Measurements from ENCODE around the gene DXO. TPM values are rescaled to one million over a fixed set of nuclear protein-coding genes. Genes with fewer than 3 reads are reported as not detected.

DXO gene
- total and polyA plus RNA-seq, 2 of the 13 experiments (the other 11 are each of a cell fraction or from before 2014, with no cell fraction given): 18.6 to 26.2 TPM

DNA sequence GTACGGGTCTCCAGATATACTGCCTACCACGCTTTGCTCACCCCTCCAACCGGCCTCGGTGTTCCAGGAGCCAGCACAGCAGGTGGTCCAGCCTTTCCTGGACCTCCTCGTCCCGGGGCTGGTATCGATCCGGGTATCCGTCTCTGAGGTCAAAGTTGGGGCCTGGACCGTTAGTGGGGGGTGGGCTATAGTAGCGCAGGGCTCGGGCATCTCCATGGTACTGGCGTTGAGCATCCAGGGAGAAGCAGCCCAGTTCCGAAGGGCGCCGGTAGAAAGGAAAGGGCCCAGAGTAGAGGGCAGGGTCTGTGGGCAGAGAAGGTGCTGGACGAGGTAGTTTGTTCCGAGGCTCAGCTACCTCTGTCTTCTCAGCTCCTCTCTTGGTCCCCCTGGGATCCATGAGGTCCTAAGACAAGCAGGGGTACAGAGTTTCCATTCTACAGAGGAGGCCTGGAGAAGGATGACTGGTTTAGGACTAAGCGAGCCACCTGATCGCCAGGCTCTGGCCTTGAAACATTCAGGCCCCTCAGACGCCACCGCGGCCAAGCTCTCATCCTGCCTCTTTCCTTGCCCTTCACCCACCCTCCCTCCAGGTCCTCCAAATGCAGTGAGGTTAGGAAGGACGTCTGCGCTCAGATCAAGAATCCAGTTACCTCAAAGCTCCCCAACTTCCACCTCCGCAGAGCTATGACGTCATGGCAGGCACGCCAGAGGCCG, 502 bp downstream of the DXO start (continued):
- TF ChIP-seq, protein P1, sequence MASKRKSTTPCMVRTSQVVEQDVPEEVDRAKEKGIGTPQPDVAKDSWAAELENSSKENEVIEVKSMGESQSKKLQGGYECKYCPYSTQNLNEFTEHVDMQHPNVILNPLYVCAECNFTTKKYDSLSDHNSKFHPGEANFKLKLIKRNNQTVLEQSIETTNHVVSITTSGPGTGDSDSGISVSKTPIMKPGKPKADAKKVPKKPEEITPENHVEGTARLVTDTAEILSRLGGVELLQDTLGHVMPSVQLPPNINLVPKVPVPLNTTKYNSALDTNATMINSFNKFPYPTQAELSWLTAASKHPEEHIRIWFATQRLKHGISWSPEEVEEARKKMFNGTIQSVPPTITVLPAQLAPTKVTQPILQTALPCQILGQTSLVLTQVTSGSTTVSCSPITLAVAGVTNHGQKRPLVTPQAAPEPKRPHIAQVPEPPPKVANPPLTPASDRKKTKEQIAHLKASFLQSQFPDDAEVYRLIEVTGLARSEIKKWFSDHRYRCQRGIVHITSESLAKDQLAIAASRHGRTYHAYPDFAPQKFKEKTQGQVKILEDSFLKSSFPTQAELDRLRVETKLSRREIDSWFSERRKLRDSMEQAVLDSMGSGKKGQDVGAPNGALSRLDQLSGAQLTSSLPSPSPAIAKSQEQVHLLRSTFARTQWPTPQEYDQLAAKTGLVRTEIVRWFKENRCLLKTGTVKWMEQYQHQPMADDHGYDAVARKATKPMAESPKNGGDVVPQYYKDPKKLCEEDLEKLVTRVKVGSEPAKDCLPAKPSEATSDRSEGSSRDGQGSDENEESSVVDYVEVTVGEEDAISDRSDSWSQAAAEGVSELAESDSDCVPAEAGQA (IDR thresholded peaks at IDR 0.05; ENCODE audit: low read depth): no peak
- TF ChIP-seq, protein P1 (CRISPR knock-in tag; IDR thresholded peaks at IDR 0.05; ENCODE audit: borderline replicate concordance): 0 out of 2 replicates have a peak, but pooled peaks have one; percentile 28
- TF ChIP-seq ZNF292 (CRISPR knock-in tag; IDR thresholded peaks at IDR 0.05; ENCODE audit: borderline replicate concordance, low read depth) (no peak), ZNF747 (CRISPR knock-in tag; IDR thresholded peaks at IDR 0.05; ENCODE audit: borderline replicate concordance) (0 out of 2 replicates have a peak, but pooled peaks have one; percentile 43), ZNF205 (CRISPR knock-in tag; IDR thresholded peaks at IDR 0.05) (no peak), GPN1 (CRISPR knock-in tag; IDR thresholded peaks at IDR 0.05; ENCODE audit: borderline replicate concordance) (no peak), ZNF660 (CRISPR knock-in tag; IDR thresholded peaks at IDR 0.05; ENCODE audit: borderline replicate concordance, low read depth) (no peak), NRL (CRISPR knock-in tag; IDR thresholded peaks at IDR 0.05; ENCODE audit: borderline replicate concordance) (peak; percentile 43; the same call in 1 of the 2 replicates), ZSCAN31 (CRISPR knock-in tag; IDR thresholded peaks at IDR 0.05; ENCODE audit: low read depth) (peak; percentile 61; the same call in 1 of the 2 replicates), ATRX (CRISPR knock-in tag; IDR thresholded peaks at IDR 0.05; ENCODE audit: borderline replicate concordance) (no peak; the same call in 1 of the 2 replicates), NFE2L1 (CRISPR knock-in tag; IDR thresholded peaks at IDR 0.05; ENCODE audit: borderline replicate concordance) (no peak), ARID2 (CRISPR knock-in tag; IDR thresholded peaks at IDR 0.05; ENCODE audit: borderline replicate concordance) (no peak), ZNF143 (CRISPR knock-in tag; IDR thresholded peaks at IDR 0.05) (no peak; the same call in 1 of the 2 replicates)
- TF ChIP-seq, protein P2, sequence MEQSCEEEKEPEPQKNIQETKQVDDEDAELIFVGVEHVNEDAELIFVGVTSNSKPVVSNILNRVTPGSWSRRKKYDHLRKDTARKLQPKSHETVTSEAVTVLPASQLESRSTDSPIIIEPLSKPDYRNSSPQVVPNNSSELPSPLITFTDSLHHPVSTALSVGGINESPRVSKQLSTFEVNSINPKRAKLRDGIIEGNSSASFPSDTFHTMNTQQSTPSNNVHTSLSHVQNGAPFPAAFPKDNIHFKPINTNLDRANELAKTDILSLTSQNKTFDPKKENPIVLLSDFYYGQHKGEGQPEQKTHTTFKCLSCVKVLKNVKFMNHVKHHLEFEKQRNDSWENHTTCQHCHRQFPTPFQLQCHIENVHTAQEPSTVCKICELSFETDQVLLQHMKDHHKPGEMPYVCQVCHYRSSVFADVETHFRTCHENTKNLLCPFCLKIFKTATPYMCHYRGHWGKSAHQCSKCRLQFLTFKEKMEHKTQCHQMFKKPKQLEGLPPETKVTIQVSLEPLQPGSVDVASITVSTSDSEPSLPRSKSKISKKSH (CRISPR knock-in tag; IDR thresholded peaks at IDR 0.05; ENCODE audit: borderline replicate concordance): 0 out of 2 replicates have a peak, but pooled peaks have one; percentile 1
- TF ChIP-seq, protein P3, sequence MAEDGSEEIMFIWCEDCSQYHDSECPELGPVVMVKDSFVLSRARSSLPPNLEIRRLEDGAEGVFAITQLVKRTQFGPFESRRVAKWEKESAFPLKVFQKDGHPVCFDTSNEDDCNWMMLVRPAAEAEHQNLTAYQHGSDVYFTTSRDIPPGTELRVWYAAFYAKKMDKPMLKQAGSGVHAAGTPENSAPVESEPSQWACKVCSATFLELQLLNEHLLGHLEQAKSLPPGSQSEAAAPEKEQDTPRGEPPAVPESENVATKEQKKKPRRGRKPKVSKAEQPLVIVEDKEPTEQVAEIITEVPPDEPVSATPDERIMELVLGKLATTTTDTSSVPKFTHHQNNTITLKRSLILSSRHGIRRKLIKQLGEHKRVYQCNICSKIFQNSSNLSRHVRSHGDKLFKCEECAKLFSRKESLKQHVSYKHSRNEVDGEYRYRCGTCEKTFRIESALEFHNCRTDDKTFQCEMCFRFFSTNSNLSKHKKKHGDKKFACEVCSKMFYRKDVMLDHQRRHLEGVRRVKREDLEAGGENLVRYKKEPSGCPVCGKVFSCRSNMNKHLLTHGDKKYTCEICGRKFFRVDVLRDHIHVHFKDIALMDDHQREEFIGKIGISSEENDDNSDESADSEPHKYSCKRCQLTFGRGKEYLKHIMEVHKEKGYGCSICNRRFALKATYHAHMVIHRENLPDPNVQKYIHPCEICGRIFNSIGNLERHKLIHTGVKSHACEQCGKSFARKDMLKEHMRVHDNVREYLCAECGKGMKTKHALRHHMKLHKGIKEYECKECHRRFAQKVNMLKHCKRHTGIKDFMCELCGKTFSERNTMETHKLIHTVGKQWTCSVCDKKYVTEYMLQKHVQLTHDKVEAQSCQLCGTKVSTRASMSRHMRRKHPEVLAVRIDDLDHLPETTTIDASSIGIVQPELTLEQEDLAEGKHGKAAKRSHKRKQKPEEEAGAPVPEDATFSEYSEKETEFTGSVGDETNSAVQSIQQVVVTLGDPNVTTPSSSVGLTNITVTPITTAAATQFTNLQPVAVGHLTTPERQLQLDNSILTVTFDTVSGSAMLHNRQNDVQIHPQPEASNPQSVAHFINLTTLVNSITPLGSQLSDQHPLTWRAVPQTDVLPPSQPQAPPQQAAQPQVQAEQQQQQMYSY (CRISPR knock-in tag; IDR thresholded peaks at IDR 0.05): no peak

Data from HepG2 (cell line).